Activated T-cell treated with anti-CD3 and anti-CD28 coated beads, Interleukin-2, amount 50 U/mL, for 72 hours (primary cell): ENCODE data around the gene PTPRD. TPM values are rescaled to one million over a fixed set of nuclear protein-coding genes. Genes with fewer than 3 reads are reported as not detected.
"Not testable (repeated sequence)": the region's sequence is repeated elsewhere in the genome, so short reads cannot be mapped to it uniquely, and the experiment has no call there.

Experiments used
- ATAC-seq, 2 donors: fragments of 150-1000 bp; cut with Tn5 transposase; replicated peaks in 1 of 2; 2 replicates each; pipeline ENCODE4 v1.10.0; 2021; ENCODE audit warnings: moderate library complexity in 2 of 2, mild to moderate bottlenecking in 1 of 2
- DNase-seq, 2 donors: peaks; one replicate each; pipeline ENCODE4 v3.0.0; 2021 to 2022; ENCODE audit warnings: mixed read lengths in 1 of 2
- H3K27ac Mint-ChIP-seq: one replicate; pipeline ENCODE4 v1.8.0; 2022; ENCODE audit warnings: mild to moderate bottlenecking, moderate library complexity, mixed read lengths
- H3K27me3 Mint-ChIP-seq: one replicate; pipeline ENCODE4 v1.8.0; 2022; ENCODE audit warnings: low read depth, mixed read lengths
- H3K36me3 Mint-ChIP-seq, 2 donors: one replicate each; pipeline ENCODE4 v1.8.0; 2022; ENCODE audit warnings: mixed read lengths in 2 of 2, mild to moderate bottlenecking in 1 of 2; ENCODE audit not compliant: insufficient read depth in 2 of 2
- H3K4me1 Mint-ChIP-seq: one replicate; pipeline ENCODE4 v1.8.0; 2022; ENCODE audit warnings: low read depth, mixed read lengths
- H3K4me3 Mint-ChIP-seq, 2 donors: one replicate each; pipeline ENCODE4 v1.8.0; 2022; ENCODE audit warnings: mild to moderate bottlenecking in 2 of 2, mixed read lengths in 2 of 2, moderate library complexity in 2 of 2
- H3K9me3 Mint-ChIP-seq, 2 donors: one replicate each; pipeline ENCODE4 v1.8.0; 2022; ENCODE audit warnings: mixed read lengths in 2 of 2
- total RNA-seq, 2 donors: library from RNA; stranded (reverse); gene quantifications; one replicate each; pipeline ENCODE4 v1.2.3, GENCODE V29; 2022

PTPRD gene
- total RNA-seq, 2 donors from 2014 or later = 0.44 TPM; not detected in 1

GRCh38 chr9:9949368-9949767 is 663.4 kb downstream of the PTPRD start:
- H3K9me3 Mint-ChIP-seq = no peaks in the 10 kb centered on the region
- no peak overlapping the region for H3K4me3 Mint-ChIP-seq
- DNase-seq (no peak), ATAC-seq (no peak)
- H3K27ac Mint-ChIP-seq = no peak overlapping the region
- H3K36me3 Mint-ChIP-seq = no peaks in the 10 kb centered on the region
- H3K4me1 Mint-ChIP-seq = no peaks in the 10 kb centered on the region
- H3K27me3 Mint-ChIP-seq = no peaks in the 10 kb centered on the region

GRCh38 chr9:9945966-9946365 is 666.8 kb downstream of the PTPRD start:
- Mint-ChIP-seq H3K27ac (no peak overlapping the region), H3K36me3 (no peaks in the 10 kb centered on the region), H3K27me3 (no peaks in the 10 kb centered on the region), H3K9me3 (no peaks in the 10 kb centered on the region), H3K4me3 (no peak overlapping the region), H3K4me1 (no peaks in the 10 kb centered on the region)
- ATAC-seq = no peak
- no peak for DNase-seq

GRCh38 chr9:9942764-9943424 is 669.9 kb downstream of the PTPRD start:
- peak; percentile 27 to 55 for DNase-seq
- Mint-ChIP-seq H3K9me3 (no peaks in the 10 kb centered on the region), H3K36me3 (no peaks in the 10 kb centered on the region), H3K27me3 (no peaks in the 10 kb centered on the region), H3K27ac (no peak overlapping the region), H3K4me3 (no peak overlapping the region), H3K4me1 (no peaks in the 10 kb centered on the region)
- no peak for ATAC-seq

- H3K36me3 Mint-ChIP-seq = no peaks in the 10 kb centered on the region
- DNase-seq = no peak
- no peaks in the 10 kb centered on the region for H3K4me1 Mint-ChIP-seq
- ATAC-seq = no peak
- no peak overlapping the region for H3K4me3 Mint-ChIP-seq
- H3K9me3 Mint-ChIP-seq = no peaks in the 10 kb centered on the region
- H3K27ac Mint-ChIP-seq = no peak overlapping the region
- H3K27me3 Mint-ChIP-seq = no peaks in the 10 kb centered on the region
Measured at GRCh38 chr9:9938432-9938831, 674.4 kb downstream of the PTPRD start.

- not testable (repeated sequence) for H3K27me3 Mint-ChIP-seq, H3K9me3 Mint-ChIP-seq, H3K27ac Mint-ChIP-seq, H3K4me1 Mint-ChIP-seq, H3K36me3 Mint-ChIP-seq, DNase-seq, ATAC-seq, H3K4me3 Mint-ChIP-seq
Measured at GRCh38 chr9:9931464-9931863, 681.3 kb downstream of the PTPRD start.

GRCh38 chr9:9924376-9924775 is 688.4 kb downstream of the PTPRD start:
- peaks cover 0 to 1% of the 10 kb centered on the region in 2 donors for H3K9me3 Mint-ChIP-seq
- no peaks in the 10 kb centered on the region for H3K36me3 Mint-ChIP-seq
- H3K27me3 Mint-ChIP-seq = no peaks in the 10 kb centered on the region
- DNase-seq (no peak), ATAC-seq (no peak)
- no peaks in the 10 kb centered on the region for H3K4me1 Mint-ChIP-seq
- no peak overlapping the region for H3K4me3 Mint-ChIP-seq
- no peak overlapping the region for H3K27ac Mint-ChIP-seq

GRCh38 chr9:9921805-9922204 is 691.0 kb downstream of the PTPRD start:
- H3K4me3 Mint-ChIP-seq = no peak overlapping the region
- no peaks in the 10 kb centered on the region for H3K4me1 Mint-ChIP-seq
- no peak overlapping the region for H3K27ac Mint-ChIP-seq
- H3K27me3 Mint-ChIP-seq = no peaks in the 10 kb centered on the region
- DNase-seq = no peak
- ATAC-seq = no peak
- peaks cover 0 to 1% of the 10 kb centered on the region in 2 donors for H3K9me3 Mint-ChIP-seq
- H3K36me3 Mint-ChIP-seq = no peaks in the 10 kb centered on the region

- Mint-ChIP-seq H3K27me3 (no peaks in the 10 kb centered on the region), H3K4me3 (no peak overlapping the region), H3K27ac (no peak overlapping the region), H3K9me3 (peaks cover 0 to 2% of the 10 kb centered on the region in 2 donors), H3K4me1 (no peaks in the 10 kb centered on the region), H3K36me3 (no peaks in the 10 kb centered on the region)
- ATAC-seq = no peak
- no peak for DNase-seq
Measured at GRCh38 chr9:9920425-9921060, 692.3 kb downstream of the PTPRD start.

- H3K4me3 Mint-ChIP-seq = no peak overlapping the region
Measured at GRCh38 chr9:9919174-9919775, 693.5 kb downstream of the PTPRD start.

GRCh38 chr9:9917400-9917799 is 695.4 kb downstream of the PTPRD start:
- Mint-ChIP-seq H3K9me3 (peaks cover 3 to 7% of the 10 kb centered on the region in 2 donors), H3K27ac (no peak overlapping the region), H3K27me3 (no peaks in the 10 kb centered on the region), H3K36me3 (peaks cover 0 to 4% of the 10 kb centered on the region in 2 donors), H3K4me1 (no peaks in the 10 kb centered on the region), H3K4me3 (no peak overlapping the region)
- ATAC-seq = no peak
- DNase-seq = no peak

More at GRCh38 chr9:9919174-9919775, 693.5 kb downstream of the PTPRD start:
- no peaks in the 10 kb centered on the region for H3K4me1 Mint-ChIP-seq
- ATAC-seq (no peak), DNase-seq (no peak)
- H3K27me3 Mint-ChIP-seq = no peaks in the 10 kb centered on the region
- H3K36me3 Mint-ChIP-seq = peaks cover 0 to 4% of the 10 kb centered on the region in 2 donors
- H3K27ac Mint-ChIP-seq = no peak overlapping the region
- peaks cover 3 to 8% of the 10 kb centered on the region in 2 donors for H3K9me3 Mint-ChIP-seq

- ATAC-seq (no peak), DNase-seq (no peak)
- Mint-ChIP-seq H3K36me3 (peaks cover 0 to 4% of the 10 kb centered on the region in 2 donors), H3K27ac (no peak overlapping the region), H3K4me3 (no peak overlapping the region), H3K27me3 (no peaks in the 10 kb centered on the region), H3K4me1 (no peaks in the 10 kb centered on the region), H3K9me3 (peaks cover 3 to 7% of the 10 kb centered on the region in 2 donors)
Measured at GRCh38 chr9:9914174-9914573, 698.6 kb downstream of the PTPRD start.

- no peak overlapping the region for H3K27ac Mint-ChIP-seq
- DNase-seq (no peak), ATAC-seq (no peak)
- H3K27me3 Mint-ChIP-seq = no peaks in the 10 kb centered on the region
- H3K9me3 Mint-ChIP-seq = peaks cover 3 to 7% of the 10 kb centered on the region in 2 donors
- H3K4me1 Mint-ChIP-seq = no peaks in the 10 kb centered on the region
- no peak overlapping the region for H3K4me3 Mint-ChIP-seq
- H3K36me3 Mint-ChIP-seq = peaks cover 0 to 4% of the 10 kb centered on the region in 2 donors
Measured at GRCh38 chr9:9913276-9913832, 699.4 kb downstream of the PTPRD start.

- Mint-ChIP-seq H3K9me3 (peaks cover 3 to 7% of the 10 kb centered on the region in 2 donors), H3K4me1 (no peaks in the 10 kb centered on the region), H3K27ac (no peak overlapping the region), H3K27me3 (no peaks in the 10 kb centered on the region), H3K4me3 (no peak overlapping the region), H3K36me3 (peaks cover 0 to 4% of the 10 kb centered on the region in 2 donors)
- DNase-seq = no peak
- no peak for ATAC-seq
Measured at GRCh38 chr9:9912459-9912858, 700.3 kb downstream of the PTPRD start.
